HEK293T (cell line): ENCODE measurements around the gene ECE2.

ENCODE experiments used
- CTCF ChIA-PET: fragments of 350-600 bp; formaldehyde crosslinking; extraction: SDS; loops from one replicate; lab custom pipeline; 2021; ENCODE audit warnings: antibody characterized with exemption, inconsistent platforms; lab: Yijun Ruan, JAX
- POLR2A ChIA-PET: fragments of 350-600 bp; formaldehyde crosslinking; extraction: SDS; loops from one replicate; lab custom pipeline; 2020; ENCODE audit warnings: antibody characterized with exemption, inconsistent platforms; lab: Yijun Ruan, JAX
- DNase-seq: peaks from one replicate; pipeline ENCODE4 v3.0.0; 2012; ENCODE audit warnings: mixed read lengths; ENCODE audit errors: extremely low spot score
- ARNT ChIP-seq: fragments of 450-650 bp; IDR thresholded peaks from 2 replicates; pipeline ENCODE4 v1.6.1; 2017; ENCODE audit warnings: mild to moderate bottlenecking
- BHLHE40 ChIP-seq: fragments of 450-650 bp; IDR thresholded peaks from 2 replicates; pipeline ENCODE4 v1.6.1; 2016; ENCODE audit warnings: mild to moderate bottlenecking, moderate library complexity, borderline replicate concordance
- CTBP1 ChIP-seq: fragments of 450-650 bp; IDR thresholded peaks from 2 replicates; pipeline ENCODE4 v1.6.1; 2016; ENCODE audit warnings: borderline replicate concordance
- ELF4 ChIP-seq: fragments of 450-650 bp; IDR thresholded peaks from 2 replicates; pipeline ENCODE4 v1.6.1; 2017; ENCODE audit warnings: antibody characterized with exemption
- FOXA1 ChIP-seq: fragments of 450-650 bp; IDR thresholded peaks from 2 replicates; pipeline ENCODE4 v1.6.1; 2016; ENCODE audit warnings: mild to moderate bottlenecking
- FOXK2 ChIP-seq: fragments of 450-650 bp; IDR thresholded peaks from 2 replicates; pipeline ENCODE4 v1.6.1; 2016; ENCODE audit warnings: mild to moderate bottlenecking
- FOXM1 ChIP-seq: fragments of 450-650 bp; IDR thresholded peaks from 2 replicates; pipeline ENCODE4 v1.6.1; 2017; ENCODE audit warnings: mild to moderate bottlenecking, borderline replicate concordance
- HDGF ChIP-seq: fragments of 450-650 bp; IDR thresholded peaks from 2 replicates; pipeline ENCODE4 v1.6.1; 2017; ENCODE audit warnings: antibody characterized with exemption, borderline replicate concordance
- L3MBTL2 ChIP-seq: fragments of 450-650 bp; conservative IDR thresholded peaks from 2 replicates; pipeline ENCODE4 v1.6.1; 2016; ENCODE audit warnings: mild to moderate bottlenecking
- LEF1 ChIP-seq: fragments of 450-650 bp; IDR thresholded peaks from 2 replicates; pipeline ENCODE4 v1.6.1; 2017; ENCODE audit warnings: mild to moderate bottlenecking, borderline replicate concordance
- NFRKB ChIP-seq: fragments of 450-650 bp; IDR thresholded peaks from 2 replicates; pipeline ENCODE4 v1.6.1; 2016; ENCODE audit warnings: mild to moderate bottlenecking, moderate library complexity
- SP1 ChIP-seq: fragments of 450-650 bp; IDR thresholded peaks from 2 replicates; pipeline ENCODE4 v1.6.1; 2017
- SUZ12 ChIP-seq: fragments of 450-650 bp; IDR thresholded peaks from 2 replicates; pipeline ENCODE4 v1.6.1; 2016; ENCODE audit warnings: mild to moderate bottlenecking
- TARDBP ChIP-seq: fragments of 450-650 bp; IDR thresholded peaks from 2 replicates; pipeline ENCODE4 v1.6.1; 2016
- ZNF384 ChIP-seq: fragments of 450-650 bp; IDR thresholded peaks from 2 replicates; pipeline ENCODE4 v1.6.1; 2016
- TF ChIP-seq, protein P1 (sequence below): fragments of 450-650 bp; IDR thresholded peaks from 2 replicates; pipeline ENCODE4 v1.6.1; 2016

The ECE2 gene

DNA sequence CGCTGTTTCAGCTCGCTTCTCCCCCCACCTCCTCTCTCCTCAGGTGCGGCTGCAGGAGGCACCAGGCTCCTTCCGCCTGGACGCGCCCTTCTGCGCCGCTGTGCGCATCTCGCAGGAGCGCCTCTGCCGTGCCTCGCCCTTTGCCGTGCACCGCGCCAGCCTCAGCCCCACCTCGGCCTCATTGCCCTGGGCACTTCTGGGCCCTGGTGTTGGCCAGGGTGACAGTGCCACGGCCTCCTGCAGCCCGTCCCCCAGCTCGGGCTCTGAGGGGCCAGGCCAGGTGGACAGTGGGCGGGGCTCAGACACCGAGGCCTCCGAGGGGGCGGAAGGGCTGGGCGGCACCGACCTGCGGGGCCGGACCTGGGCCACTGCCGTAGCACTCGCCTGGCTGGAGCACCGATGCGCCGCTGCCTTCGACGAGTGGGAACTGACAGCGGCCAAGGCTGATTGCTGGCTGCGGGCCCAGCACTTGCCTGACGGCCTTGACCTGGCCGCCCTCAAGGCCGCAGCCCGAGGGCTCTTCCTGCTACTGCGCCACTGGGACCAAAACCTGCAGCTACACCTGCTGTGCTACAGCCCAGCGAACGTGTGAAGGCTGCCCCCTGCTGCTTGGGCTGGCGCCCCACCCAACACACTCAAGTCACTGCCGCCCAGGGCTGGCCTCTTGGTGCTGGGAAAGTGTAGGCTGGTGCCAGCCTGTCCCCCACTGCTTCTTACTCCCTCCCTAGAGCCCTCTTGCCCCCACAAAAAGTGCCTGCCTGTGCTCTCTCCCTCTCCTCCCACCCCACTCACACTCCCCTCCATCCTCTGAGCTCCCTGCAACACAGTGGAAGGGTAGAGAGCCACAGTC lies 34.1 kb upstream of the ECE2 start:
- CTCF ChIA-PET = interaction anchor here (0.6 to 1.1 kb wide), 2 partner anchors 14 to 183 kb away, joined by 3 to 5 read pairs; no protein-coding TSS in a partner anchor
- POLR2A ChIA-PET = no interaction called here
- no peak for DNase-seq
- TF ChIP-seq ZNF384 = no peak
- no peak for TF ChIP-seq SUZ12
- no peak for TF ChIP-seq FOXA1
- no peak for TF ChIP-seq HDGF
- no peak for TF ChIP-seq ARNT
- no peak for TF ChIP-seq BHLHE40
- TF ChIP-seq NFRKB = no peak
- TF ChIP-seq, protein P1, sequence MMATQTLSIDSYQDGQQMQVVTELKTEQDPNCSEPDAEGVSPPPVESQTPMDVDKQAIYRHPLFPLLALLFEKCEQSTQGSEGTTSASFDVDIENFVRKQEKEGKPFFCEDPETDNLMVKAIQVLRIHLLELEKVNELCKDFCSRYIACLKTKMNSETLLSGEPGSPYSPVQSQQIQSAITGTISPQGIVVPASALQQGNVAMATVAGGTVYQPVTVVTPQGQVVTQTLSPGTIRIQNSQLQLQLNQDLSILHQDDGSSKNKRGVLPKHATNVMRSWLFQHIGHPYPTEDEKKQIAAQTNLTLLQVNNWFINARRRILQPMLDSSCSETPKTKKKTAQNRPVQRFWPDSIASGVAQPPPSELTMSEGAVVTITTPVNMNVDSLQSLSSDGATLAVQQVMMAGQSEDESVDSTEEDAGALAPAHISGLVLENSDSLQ = no peak
- no peak for TF ChIP-seq FOXM1
- TF ChIP-seq ELF4 = no peak
- no peak for TF ChIP-seq L3MBTL2
- no peak for TF ChIP-seq LEF1
- TF ChIP-seq TARDBP = no peak
- no peak for TF ChIP-seq CTBP1
- TF ChIP-seq FOXK2 = no peak
- no peak for TF ChIP-seq SP1

DNA sequence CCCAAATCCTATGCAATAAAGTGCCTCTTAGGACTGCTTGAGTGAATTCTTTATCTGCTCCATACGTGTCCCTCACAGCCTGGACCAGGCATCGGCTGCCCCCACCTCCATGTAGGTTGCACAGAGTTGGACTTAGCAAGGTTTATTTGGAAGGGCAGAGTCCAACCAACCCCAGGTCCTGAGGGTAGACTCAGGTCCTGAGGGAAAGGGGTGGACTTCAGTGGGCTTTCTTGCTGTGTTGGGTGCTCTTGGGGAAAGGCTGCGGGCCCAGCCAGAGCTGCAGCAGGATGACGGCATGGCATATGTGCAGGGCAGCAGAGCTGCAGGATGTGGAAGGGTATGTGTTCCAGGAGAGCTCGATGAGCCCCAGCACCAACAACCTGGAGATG lies 33.5 kb upstream of the ECE2 start:
- TF ChIP-seq TARDBP (no peak), LEF1 (no peak), BHLHE40 (no peak), FOXM1 (no peak), HDGF (no peak), CTBP1 (no peak), ZNF384 (no peak), SUZ12 (no peak), SP1 (no peak), NFRKB (no peak), ARNT (no peak), L3MBTL2 (no peak), FOXK2 (no peak), ELF4 (no peak), FOXA1 (no peak)
- TF ChIP-seq, protein P1 = no peak
- ChIA-PET CTCF (no interaction called here), POLR2A (no interaction called here)
- DNase-seq = no peak

DNA sequence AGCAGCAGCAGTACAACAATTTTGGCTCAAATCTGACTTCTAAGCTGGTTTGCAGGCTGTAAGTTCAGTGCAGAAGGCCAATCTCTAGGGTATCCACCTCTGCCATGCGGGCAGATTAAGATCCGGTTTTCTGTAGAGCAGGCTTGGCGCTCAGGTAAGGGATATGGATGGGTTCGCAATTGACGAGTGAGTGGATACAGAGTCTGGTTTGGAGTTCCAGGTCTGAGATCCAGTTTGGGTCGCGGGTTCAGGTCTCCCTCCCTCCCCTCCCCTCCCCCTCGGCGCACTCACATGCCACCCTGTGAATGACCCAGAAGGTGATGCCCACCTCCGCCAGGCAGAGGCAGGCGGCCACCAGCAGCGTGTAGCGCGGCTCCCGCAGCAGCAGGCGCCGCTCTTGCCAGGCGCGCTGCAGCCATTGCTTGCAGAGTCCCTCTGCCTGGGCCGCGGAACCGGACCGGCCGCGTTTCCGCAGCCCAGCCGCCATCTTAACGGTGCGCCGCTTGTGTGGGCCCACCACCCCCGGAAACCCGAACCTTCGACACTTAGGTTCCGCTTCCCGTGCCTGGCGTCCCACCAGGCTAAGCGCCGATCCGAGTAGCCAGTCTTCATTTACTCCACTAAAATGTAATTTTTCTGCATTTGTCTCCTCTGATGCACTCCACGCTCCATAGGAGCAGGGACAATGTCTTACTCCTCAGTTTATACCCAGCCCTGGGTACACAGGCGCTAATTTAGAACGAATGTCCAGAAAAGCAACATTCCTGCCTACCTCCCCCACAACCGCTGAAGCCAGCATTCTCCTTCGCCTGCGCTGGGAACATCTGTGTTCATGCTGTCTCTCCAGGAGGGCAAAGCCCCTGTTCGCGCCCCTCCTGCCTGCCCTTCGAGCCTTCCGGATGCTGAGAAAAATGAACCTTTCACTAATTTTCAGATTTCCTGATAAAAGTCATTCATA lies 27.1 kb upstream of the ECE2 start, which contains the start of gene ALG3:
Gene ALG3 (minus strand): TSS at position 509 of the 958 bp plus-strand sequence. CDS start 22 bp downstream, at position 487.
- ChIA-PET POLR2A (no interaction called here), CTCF (no interaction called here)
- peak; percentile 62 for DNase-seq
- peak; percentile 59; the same call in 1 of the 2 replicates for TF ChIP-seq L3MBTL2
- no peak for TF ChIP-seq BHLHE40
- no peak for TF ChIP-seq HDGF
- TF ChIP-seq LEF1 = no peak
- TF ChIP-seq SUZ12 = no peak
- TF ChIP-seq CTBP1 = peak; percentile 65; the same call in 1 of the 2 replicates
- TF ChIP-seq ELF4 = peak; percentile 71
- no peak for TF ChIP-seq TARDBP
- TF ChIP-seq ZNF384 = no peak
- no peak for TF ChIP-seq ARNT
- no peak for TF ChIP-seq SP1
- TF ChIP-seq NFRKB = peak; percentile 69
- TF ChIP-seq FOXA1 = no peak
- TF ChIP-seq, protein P1 = no peak
- 0 out of 2 replicates have a peak, but pooled peaks have one; percentile 14 for TF ChIP-seq FOXM1
- no peak for TF ChIP-seq FOXK2

DNA sequence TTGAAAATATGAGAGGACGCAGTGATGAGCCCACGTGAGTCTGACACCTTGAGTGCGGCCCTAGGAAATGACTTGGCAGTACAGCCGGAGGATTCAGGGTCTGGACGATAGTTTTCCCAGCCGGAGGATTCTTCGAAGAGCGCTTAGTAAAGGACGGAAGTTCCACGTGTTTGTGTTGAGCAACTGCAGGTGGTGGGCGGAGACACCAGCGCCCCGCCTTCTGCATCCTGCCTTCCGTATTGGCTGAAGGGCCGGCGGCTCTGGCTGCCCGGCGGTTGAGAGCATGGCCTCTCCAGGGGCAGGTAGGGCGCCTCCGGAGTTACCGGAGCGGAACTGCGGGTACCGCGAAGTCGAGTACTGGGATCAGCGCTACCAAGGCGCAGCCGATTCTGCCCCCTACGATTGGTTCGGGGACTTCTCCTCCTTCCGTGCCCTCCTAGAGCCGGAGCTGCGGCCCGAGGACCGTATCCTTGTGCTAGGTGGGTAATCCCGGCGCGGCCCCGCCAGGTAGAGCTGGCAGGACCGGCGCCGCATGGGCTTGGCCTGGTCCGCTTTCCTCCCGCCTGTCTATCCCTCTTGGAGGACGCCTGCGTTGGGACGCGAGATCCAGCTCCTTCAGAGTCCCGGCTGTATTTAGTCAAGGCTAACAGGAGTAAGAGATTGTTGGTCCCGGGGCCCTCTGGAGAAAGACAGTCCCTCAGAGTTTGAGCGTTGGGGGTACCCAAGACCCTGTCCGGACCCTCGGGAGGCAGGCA lies 26.2 kb upstream of the ECE2 start, which contains the start of gene EEF1AKMT4:
Gene EEF1AKMT4 (plus strand): TSS at position 261 of the 755 bp plus-strand sequence. CDS start 23 bp downstream, at position 284.
- CTCF ChIA-PET = interaction anchor here (0.6 to 1.2 kb wide), 6 partner anchors 9 to 37 kb away, joined by 3 to 6 read pairs (median 4); no protein-coding TSS in a partner anchor
- TF ChIP-seq BHLHE40 (no peak), ARNT (no peak), HDGF (no peak)
- peak; percentile 86 for DNase-seq
- POLR2A ChIA-PET = interaction anchor here (0.8 to 1.0 kb wide), 3 partner anchors 9 to 115 kb away, joined by 3 to 6 read pairs (median 4); partner anchors contain the start of gene EIF2B5
